GM12873 (cell line): Measurements from ENCODE around the gene ANKS1B.

Experiments used
- TF ChIP-seq, protein P1 (sequence below): IDR thresholded peaks from 2 replicates; pipeline ENCODE4 v1.5.1; 2012; ENCODE audit warnings: low read depth, mild to moderate bottlenecking, moderate library complexity, low read length, control low read depth; ENCODE audit not compliant: insufficient read depth; ENCODE audit errors: missing control alignments

ANKS1B gene

DNA sequence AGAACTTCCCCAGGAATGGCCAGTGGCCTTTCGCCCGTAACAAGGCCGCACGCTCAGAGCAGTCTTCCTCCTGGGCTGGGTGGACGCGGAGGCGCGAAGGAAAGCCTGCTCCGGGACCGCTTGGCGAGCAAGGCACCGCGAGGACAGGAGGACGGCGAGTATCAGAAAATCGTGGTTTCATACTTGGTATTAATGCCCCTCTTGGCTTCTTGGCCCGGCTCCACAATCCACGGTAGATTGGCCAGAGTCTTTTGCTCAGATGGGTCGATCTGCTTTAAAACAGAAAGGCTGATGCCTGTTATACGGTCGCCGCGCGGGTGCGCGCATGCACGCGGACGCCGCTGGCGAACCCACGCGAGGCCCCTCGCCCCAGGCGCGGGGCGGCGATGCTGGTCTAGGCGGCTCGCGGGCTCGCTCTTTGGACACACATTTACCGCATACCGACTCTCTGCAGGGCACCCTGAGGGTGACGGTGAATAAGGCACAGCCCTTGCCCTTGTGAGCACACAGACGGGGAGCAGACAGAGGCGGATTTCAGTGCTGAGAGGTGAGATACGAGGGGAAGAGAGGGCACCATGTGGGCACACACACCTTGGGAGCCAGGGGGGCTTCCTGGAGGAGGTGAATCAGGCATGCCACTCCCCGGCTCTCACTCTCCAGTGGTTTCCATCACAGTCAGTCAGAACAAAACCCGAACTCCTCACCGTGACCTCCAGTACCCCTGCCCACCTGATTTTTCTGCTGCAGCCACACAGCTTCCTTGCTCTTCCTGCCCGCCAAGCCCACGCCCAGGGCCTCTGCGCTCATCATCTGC lies 1239.0 kb downstream of the ANKS1B start:
- TF ChIP-seq, protein P1, sequence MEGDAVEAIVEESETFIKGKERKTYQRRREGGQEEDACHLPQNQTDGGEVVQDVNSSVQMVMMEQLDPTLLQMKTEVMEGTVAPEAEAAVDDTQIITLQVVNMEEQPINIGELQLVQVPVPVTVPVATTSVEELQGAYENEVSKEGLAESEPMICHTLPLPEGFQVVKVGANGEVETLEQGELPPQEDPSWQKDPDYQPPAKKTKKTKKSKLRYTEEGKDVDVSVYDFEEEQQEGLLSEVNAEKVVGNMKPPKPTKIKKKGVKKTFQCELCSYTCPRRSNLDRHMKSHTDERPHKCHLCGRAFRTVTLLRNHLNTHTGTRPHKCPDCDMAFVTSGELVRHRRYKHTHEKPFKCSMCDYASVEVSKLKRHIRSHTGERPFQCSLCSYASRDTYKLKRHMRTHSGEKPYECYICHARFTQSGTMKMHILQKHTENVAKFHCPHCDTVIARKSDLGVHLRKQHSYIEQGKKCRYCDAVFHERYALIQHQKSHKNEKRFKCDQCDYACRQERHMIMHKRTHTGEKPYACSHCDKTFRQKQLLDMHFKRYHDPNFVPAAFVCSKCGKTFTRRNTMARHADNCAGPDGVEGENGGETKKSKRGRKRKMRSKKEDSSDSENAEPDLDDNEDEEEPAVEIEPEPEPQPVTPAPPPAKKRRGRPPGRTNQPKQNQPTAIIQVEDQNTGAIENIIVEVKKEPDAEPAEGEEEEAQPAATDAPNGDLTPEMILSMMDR, result no peak

DNA sequence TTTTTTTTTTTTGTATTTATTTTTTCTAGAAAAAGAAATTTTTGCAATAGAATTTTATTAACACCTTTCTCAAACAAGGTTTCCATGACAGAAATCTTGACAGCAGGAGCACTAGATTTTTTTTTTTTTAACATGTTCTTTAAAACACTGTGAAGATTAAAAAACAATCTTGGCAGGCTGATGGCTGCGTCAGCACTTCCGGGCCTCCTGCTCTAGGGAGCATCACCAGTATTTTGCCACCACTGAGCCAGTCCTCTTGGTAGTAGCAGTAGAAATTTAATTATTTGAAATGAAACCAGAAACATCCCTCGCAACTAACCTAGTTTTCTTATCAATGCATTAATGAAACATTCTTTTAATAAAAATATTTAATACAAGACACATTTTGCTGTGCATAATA lies 1240.1 kb downstream of the ANKS1B start:
- TF ChIP-seq, protein P1, result no peak

DNA sequence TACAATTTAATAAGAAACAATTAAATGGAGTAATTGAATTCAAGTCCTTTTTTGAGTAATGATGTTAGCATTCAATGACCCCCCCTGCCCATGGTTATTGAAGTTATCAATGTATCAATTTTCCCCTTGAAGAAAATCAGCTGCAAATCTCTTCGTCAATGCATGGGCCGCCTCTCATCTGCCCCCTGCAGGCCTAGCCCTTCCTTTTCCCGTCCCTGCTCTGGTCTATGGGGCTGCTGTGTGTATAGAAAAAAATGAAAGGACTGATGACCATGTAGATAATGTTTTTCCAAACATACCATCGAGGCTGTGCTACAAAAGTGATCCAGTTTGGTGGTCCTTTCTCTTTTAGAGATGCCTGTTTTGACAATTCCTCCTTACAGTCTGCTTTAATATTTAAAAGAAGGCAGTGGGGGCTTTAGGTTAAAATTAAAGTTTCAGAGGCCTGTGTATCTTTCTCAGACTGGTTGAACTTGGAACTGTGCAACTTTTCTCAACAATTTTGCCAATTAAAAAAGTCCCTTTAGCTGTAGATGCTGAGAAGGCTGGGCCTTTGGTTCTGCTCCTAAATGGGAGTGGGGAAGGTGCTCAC lies 1241.3 kb downstream of the ANKS1B start:
- TF ChIP-seq, protein P1, result peak; percentile 81

DNA sequence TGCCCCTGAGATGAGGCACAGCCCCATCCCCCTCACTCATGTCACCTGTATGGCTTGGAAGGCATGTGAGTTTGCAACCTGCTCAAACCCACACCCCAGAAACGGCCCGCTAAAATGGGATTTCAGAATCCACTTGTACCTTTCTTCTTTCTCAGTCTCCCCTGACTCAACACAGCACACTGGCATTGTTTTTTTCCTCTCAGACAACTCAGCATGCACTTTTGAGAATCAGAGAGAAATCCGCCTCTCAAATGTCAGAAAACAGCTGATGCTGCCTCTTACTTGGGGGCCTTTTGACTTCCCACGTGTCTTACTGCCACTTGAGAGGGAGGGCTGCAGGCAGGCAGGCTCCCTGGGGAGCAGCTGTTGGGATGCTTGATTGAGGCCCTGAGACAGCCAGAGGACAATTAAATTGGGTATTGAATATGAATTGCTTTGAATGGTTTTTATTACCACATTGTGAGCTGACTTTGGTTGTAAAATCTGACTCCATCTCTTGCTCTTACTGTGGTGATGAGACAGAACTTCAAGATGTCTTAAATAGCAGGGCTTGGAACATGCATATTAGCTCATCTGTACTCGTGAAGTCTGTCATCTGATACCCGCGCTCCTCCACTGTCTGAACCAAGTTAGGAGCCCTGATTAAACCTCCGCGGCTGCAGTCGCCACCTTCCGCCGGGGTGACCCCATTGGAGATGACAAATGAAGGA lies 1243.0 kb downstream of the ANKS1B start:
- TF ChIP-seq, protein P1, result no peak

DNA sequence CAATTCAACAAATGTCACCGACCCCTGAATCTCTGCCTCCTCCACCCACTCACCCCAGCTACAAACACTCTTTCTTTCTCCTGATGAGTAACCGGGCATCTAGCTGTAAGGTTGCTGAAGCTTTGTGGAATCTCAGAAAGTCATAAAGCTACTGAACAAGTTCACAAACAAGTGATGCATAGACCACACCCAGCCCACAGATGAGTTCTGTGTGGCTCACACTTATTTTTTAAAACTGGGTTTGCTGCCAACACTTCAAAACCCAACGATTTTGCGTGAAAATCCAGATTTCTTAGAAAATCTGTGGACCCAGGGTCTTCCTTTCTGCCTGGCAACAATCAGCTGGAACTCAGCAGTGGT lies 1243.6 kb downstream of the ANKS1B start:
- TF ChIP-seq, protein P1, result no peak

DNA sequence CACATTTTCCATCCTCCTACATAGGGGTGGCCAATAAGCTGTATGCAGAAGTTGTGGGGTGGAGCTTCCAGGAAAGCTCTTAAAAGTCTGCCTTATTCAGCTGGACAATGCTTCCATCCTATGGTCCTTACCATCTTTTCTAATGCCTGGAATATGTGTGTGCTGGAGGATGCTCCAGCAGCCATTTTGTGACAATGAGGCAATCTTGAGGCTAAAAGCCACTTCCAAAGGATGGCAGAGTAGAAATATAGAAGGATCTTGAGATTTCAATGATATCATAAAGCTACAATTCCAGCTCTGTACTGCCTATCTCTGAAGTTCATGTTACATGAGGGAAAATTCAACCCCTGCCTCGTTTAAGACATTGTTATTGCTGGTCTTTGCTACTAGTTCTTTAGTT lies 1244.0 kb downstream of the ANKS1B start:
- TF ChIP-seq, protein P1, result no peak

DNA sequence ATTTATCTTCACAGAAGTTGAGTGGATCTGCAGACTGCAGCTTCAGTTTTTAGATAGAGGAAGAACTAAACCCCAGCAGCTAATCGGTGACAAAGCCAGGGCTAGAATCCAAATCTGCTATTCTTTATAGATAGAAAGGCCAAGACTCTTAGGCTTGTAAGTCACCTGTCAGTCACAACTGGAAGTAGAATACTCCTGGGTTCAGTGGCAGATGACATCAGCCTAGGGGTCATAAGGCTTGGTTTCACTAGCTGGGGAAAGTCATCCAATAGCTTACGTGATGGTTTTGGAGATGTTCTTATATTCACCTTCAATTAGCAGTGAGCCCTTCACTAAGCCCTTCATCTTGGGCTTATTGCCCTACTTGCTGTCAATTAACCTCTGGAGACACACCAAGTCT lies 1246.2 kb downstream of the ANKS1B start:
- TF ChIP-seq, protein P1, result no peak
